NCI-H2081 treated with DMSO at 0.1 percent for 48 hours (cell line): ENCODE data around the gene SIN3A.
"Not testable (repeated sequence)": the region's sequence is repeated elsewhere in the genome, so short reads cannot be mapped to it uniquely, and the experiment has no call there.

Experiments used
- DNase-seq: peaks from one replicate; lab custom pipeline; 2025; lab: John Stamatoyannopoulos, UW

Gene SIN3A

DNA sequence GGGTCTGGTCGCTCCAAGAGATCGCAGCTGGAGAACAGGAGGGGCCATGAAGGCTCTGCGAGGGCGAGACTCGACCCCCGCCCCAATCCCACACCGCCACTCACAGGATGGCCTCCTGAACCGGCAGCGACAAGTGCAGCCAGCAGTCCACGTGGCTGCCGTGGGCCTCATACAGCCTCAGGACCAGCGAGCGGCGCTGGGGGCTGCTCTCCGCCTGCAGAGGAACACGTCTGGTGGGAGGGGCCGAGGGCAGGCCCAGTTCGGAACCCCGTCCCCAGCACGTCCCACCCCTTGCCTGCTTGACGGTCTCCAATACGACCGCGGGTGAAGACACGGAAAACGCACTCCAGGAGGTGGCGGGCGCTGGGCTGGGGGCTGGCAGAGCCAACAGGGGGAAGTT is 95.5 kb downstream of the SIN3A start:
- DNase-seq = no peak

DNA sequence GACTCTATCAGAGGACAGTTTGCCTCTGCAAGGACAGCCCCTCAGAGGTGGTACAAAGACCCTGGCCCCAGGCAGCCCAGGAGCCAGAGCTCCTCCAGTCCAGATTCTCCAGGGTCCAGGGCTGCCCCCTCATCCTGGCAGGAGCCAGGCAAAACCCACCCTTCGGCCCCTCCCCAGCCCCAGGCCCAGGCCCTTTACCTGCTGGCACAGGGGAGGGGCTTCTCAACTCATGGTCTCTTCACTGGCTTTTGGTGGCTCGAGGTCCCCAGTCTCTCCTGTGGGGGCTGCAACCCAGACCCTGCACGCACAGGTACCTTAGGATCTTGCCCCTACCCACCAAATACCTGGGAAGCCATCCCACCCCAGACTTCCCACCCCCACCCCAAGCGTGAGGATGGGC is 96.1 kb downstream of the SIN3A start:
- no peak for DNase-seq

DNA sequence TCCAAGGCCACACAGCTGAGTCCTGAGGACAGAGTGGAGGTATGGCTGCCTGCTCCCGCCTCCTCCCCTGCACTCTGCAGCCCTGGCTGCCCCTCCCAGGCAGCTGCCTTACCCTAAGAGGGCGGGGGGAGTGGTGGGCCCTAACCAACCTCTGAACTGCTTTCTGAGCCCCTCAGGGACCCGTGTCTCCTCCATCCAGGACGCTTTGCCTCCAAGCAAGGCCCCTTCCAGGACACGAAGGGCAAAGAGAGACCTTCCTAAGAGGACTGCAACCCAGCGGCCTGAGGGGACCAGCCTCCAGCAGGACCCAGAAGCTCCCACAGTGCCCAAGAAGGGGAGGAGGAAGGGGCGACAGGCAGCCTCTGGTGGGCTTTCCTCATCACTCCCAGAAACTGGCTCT is 97.0 kb downstream of the SIN3A start:
- no peak for DNase-seq

DNA sequence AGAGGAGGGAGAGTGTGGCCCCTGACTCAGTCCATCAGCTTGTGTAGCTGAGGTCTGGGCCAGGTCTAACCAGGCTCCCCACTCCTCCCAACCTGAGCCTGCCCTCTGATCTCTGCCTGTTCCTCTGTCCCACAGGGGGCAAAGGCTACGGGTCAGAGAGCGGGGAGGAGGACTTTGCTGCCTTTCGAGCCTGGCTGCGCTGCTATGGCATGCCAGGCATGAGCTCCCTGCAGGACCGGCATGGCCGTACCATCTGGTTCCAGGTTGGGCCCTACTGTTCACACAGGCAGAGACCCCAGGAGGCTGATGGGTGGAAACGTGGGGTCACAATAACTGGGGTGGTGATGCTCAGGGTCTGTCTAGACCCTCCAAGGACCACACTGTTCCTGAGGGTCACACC is 97.9 kb downstream of the SIN3A start:
- DNase-seq = no peak

DNA sequence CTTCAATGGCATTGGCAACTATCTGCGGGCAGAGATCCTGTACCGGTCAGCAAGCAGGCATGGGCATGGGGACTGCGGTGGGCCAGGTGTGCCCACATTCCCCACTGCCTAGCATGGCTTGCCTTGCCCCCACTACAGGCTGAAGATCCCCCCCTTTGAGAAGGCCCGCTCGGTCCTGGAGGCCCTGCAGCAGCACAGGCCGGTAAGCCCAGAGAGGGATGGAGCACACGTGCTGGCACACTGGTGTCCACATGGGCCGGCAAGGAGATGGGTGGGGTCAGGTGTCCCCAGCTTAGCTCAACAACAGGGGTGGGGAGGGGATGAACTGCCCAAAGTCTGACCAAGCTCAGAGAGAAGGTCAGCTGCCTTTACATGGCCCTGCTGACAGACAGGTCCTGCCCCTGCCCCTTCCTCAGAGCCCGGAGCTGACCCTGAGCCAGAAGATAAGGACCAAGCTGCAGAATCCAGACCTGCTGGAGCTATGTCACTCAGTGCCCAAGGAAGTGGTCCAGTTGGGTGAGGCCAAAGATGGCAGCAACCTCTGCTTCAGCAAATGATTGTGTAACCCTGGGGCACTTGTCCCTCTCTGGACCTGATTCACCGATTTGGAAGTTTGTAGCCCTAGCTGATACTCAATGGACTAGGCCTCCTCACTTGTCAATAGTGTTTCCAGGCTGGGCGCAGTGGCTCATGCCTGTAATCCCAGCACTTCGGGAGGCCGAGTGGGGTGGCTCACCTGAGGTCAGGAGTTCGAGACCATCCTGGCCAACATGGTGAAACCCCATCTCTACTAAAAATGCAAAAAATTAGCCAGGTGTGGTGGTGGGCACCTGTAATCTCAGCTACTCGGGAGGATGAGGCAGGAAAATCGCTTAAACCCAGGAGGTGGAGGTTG is 99.1 kb downstream of the SIN3A start:
- DNase-seq = no peak

DNA sequence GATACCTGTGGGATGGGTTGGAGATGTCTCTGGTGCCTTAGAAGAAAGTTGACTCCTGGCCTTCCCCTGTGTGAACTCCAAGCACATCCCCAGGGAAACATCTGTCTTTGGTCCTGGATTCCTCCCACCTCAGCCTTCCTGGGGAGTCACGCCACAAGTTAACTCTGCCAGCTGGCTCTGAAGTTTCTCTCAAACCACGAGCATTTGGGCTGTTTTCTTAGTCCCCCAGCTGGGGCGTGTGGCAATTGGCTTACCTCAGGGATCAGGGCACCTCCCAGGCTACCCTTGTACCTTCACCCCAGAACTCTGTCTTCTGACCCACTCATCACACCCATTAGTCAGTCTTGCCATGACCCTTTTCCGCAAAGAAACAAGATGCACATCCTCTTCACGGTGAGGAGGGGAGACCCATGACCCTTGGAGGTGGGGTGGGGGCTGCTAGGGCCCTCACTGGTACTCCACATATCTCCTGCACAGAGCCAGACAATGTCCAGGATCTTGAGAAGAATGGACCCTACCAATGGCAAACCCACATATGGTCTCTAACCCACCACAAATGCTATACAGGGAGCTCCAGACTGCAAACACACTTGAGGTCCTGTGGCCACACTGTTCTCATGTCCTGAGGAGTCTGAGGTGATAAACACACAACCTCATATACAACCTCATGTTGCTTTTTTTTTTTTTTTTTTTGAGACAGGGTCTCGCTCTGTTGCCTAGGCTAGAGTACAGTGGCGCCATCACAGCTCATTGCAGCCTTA is 100.7 kb downstream of the SIN3A start:
- DNase-seq = no peak

DNA sequence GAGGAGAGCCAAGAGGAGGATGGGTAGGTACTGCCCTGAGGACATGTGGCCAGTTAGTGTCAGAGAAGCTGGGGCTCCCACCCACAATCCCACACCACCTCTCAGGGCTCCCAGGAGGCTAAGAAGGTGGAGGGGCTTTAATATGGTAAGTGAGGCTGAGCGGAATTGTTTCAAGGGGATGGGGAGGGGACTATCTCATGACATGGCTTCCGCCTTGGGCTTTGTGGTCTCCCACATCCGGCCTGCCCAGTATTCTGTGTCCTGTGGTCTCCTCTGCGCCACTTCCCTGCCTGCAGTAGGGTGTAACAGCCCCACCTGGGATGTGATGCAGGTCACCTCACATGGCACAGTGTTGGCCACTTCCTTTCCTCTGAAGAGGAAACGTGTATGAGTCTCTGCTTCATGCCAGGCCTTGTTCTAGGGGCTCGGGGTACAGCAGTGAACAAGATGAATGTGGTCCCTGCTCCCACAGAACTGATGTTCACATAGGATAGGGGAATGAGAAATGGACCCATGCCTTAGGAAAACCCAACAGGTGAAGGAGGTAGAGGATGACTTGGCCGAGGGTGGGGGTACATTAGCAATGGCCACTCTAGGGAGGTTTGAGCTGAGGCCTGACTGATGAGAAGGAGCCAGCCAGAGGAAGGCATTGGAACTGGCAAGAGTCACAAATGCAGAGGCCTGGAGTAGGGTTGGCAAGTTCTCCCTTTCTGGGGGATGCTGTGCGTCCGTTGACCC is 101.5 kb downstream of the SIN3A start:
- DNase-seq = no peak

DNA sequence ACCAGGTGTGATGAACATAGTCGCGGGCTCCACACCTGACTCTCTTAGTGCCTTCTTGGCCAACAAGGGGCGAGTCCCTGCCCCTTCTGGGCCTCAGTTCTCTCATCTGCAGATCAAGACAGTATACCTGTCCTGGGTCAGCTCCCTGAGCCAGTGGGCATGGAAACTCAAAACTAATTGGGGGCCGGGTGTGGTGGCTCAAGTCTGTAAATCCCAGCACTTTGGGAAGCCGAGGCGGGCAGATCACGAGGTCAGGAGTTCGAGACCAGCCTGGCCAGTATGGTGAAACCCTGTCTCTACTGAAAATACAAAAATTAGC is 102.2 kb downstream of the SIN3A start:
- not testable (repeated sequence) for DNase-seq

DNA sequence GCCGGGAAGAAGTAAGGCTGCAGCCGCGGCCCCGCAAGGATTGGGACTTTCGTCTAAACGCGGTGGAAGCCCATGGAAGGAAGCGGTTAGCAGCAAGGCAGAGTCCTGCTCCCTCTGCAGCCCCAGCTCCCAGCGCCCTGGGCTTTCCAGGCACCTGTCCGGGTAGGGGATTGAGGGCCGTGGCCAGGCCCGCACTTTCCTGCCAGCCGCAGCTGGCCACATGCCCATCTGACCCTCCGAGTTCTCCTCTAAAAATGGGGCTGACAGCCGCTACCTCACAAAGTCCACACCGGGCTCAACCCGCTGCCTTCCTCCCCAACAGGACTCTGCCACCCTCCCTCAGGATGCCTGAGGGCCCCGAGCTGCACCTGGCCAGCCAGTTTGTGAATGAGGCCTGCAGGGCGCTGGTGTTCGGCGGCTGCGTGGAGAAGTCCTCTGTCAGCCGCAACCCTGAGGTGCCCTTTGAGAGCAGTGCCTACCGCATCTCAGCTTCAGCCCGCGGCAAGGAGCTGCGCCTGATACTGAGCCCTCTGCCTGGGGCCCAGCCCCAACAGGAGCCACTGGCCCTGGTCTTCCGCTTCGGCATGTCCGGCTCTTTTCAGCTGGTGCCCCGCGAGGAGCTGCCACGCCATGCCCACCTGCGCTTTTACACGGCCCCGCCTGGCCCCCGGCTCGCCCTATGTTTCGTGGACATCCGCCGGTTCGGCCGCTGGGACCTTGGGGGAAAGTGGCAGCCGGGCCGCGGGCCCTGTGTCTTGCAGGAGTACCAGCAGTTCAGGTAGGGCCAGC is 102.7 kb downstream of the SIN3A start:
- DNase-seq = no peak

DNA sequence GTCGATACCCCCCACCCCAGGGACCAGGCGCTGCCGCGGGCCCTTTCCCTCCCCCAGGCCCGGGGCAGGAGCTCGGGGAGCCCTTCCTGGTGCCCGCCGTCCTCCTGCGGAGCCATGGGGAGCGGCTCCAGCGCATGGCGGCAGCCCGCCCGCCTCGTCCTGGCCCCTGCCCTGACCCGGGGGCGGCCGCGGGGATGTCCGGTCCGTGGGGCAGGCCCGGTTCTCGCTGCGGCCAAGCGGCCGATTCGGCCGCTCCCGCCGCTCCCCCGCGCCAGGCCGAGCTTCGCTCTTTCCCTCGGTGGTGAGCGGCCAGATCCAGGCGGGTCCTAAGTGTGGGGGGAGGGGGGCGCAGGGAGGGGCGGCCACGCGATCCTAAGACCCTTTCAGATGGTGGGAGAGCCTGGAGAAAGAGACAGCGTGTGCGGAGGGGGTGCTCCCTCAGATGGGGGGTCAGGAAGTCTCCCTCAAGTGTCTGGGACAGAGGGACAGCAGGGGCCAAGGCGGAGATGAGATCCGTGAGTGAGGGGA is 103.4 kb downstream of the SIN3A start:
- no peak for DNase-seq

DNA sequence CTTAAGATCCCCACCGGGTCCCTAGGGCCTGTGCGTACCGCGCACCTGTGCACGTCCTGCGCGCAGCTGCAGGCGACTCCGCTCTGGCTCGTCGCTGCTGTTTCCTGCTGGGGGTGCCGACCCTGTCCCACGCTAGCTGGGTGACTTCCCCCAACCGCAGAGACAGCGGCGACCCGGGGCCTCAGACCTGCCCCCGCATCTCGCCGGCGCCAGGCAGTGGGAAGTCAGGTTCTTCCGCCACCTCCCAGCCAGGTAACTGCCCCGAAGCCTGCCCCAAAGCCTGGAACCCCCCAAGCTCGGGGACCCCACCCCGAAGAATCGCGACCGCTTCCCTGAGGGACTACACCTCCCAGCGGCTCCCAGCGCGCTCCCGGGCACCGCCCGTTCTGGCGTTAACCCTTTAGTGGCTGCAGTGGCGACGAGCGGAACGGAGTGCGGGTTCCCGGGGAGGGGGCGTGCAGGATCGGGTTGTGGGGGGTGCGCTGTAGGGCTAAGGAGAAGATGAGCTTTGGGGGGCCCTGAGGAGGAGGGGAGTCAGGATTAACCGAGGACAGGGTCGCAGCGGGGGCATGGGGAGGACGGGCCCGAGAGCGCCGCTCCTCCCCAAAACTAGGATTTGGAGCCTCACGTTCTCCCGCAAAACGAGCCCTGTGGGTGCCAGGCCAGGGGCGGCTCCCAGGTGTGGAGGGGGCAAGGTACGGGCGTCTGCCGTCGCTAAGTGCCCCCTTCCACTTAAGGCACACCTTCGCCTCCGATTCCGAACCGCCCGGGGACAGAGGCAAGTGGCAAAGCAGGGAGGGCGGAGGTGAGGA is 104.1 kb downstream of the SIN3A start:
- no peak for DNase-seq

DNA sequence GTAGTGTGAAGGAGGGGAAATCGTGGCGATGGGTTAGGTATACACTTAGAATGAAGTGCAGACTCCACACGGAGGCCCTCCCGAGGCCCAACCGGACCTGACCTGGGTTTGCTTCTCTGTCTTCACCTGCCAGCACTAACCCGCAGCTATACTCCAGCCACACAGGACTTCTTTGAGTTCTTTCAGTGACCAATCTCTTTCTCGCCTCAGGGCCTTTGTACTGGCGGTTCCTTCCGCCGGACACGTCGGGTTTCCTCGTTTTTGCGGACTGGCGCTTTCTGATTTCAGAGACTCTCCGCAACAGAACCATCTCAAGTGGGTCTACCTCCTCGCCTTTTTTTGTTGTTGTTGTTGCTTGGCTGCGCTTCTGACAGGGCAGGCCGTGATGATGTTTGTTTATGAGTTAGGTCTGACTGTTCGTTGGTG is 104.7 kb downstream of the SIN3A start, which contains the start of gene NEIL1:
Gene NEIL1, plus strand, starts transcription at position 244 of the 426 bp plus-strand sequence. CDS start 1,867 bp downstream, outside the sequence.
- no peak for DNase-seq

DNA sequence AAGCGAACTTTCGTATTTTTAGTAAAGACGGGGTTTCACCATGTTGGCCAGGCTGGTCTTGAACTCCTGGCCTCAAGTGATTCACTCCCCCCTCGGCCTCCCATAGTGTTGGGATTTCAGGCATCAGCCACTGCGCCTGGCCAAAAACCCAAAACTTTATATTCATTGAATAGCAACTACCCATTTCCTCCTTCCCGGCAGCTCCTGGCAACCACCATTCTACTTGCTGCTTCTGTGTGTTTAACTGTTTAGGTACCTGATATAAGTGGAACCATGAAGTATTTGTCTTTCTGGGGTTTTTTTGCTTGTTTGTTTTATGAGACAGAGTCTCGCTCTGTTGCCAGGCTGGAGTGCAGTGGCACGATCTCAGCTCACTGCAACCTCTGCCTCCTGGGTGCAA is 107.5 kb downstream of the SIN3A start:
- DNase-seq = not testable (repeated sequence)

DNA sequence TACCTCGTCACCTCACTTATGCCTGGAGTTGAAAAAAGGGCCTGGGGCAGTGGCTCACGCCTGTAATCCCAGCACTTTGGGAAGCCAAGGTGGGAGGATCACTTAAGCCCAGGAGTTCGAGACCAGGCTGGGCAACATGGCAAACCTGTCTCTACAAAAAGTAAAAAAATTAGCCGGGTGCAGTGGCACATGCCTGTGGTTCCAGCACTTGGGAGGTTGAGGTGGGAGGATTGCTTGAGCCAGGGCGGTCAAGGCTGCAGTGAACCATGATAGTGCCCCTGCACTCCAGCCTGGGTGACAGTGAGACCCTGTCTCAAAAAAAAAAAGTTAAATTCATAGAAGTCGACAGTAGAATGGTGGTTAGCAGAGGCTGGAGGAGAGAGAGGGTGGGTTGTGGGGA is 109.3 kb downstream of the SIN3A start:
- DNase-seq = no peak

DNA sequence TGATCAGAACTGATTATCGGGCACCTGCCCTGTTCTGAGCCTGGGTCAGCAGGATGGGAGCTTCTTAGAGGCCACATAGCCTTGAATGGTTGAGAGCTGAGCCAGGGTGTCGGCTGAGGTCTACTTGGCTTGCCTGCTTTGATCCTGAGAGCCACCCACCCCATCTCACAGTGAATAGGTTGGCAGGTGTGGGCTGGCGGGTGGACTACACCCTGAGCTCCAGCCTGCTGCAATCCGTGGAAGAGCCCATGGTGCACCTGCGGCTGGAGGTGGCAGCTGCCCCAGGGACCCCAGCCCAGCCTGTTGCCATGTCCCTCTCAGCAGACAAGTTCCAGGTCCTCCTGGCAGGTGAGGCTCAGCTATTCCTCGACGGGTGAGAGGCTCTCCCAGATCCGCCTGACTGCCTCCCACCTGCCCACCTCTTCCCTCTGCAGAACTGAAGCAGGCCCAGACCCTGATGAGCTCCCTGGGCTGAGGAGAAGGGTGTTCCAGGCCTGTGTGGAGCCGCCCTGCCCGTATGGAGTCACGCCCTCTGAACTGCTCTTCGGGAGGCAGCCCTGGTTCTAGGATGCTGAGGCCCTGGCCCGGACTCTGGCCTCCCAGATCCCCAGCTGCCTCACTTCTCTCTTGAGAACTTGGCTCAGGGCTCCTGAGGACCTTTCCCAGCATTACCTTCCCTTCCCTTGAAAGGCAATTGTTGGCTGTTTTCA is 111.8 kb downstream of the SIN3A start:
- no peak for DNase-seq

DNA sequence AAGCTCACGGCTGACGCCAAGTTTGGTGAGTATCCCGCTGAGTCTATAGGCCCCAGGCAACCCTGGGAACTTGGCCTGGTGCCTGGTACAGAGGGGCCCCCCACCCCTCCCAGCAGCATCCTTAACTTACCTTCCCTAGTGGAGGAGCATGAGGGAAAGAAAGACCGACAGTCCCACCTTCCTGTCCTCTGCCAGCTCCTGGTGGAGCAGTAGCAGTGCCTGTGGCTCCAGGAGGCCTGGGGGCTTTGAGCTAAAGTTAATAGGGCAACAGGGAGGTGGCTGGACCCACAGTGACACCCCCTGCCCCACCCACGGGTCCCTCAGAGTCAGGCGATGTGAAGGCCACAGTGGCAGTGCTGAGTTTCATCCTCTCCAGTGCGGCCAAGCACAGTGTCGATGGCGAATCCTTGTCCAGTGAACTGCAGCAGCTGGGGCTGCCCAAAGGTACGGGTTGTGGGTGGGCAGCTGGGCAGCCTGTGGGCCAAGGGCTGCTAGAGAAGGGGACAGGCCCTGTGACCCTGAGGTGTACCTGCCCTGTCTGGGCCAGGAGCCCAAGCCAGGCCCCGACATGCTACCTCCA is 112.7 kb downstream of the SIN3A start:
- DNase-seq = no peak

DNA sequence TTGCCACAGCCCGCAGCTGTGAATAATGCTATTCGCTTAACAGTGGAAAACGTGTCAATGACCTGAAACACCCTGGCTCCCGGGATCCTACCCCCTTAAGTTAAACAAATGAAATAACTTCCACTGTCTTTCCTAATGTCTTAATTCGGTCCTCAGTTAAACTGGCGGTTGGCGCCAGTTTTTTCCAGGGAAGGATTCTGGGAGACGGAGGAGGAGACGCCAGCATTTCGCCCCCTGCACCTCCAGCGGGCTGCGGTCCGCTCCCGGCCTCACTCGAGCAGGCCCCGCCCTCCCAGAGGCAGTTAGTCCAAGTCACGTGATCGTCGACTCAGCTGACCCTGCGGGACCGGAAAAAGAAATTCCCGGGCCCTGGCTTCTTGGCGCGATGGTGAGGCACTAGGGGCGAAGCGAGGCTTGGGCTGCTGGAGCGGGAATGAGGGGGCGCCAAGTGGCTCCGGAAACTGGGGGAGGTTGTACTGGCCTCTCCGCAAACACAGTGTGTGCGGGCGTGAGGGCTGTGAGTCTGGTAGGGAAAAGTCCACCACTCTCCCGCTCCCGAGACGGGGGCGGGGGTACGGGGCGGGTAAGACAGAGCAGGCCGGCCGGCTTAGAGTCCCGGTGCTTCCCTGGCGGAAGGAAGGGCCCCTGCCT is 115.7 kb downstream of the SIN3A start, which contains the start of gene COMMD4:
Gene COMMD4, plus strand, starts transcription at position 359 of the 651 bp plus-strand sequence. Its CDS starts 27 bp downstream, at position 386.
- peak; percentile 34 for DNase-seq

DNA sequence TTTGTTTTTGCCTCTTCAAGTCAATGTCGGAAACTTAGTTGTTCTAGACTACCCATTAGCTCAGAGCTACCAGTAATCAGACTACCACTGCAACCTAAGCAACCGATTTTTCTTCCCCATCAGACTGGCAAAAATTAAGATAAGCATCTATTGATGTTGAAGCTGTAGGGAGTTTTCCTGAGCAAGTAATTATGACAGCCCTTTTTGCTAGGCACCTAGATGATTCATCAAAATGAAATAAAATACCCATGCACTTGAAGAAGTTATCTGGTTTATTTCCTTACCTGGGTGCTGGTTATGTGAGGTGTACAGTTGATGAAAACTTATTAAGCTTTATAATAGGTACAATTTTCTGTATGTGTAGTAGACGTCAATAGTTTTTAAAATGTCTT is 116.2 kb downstream of the SIN3A start:
- DNase-seq = no peak
